Activated naive CD8-positive, alpha-beta T cell treated with anti-CD3 and anti-CD28 coated beads for 36 hours (primary cell): ENCODE results near the gene CABCOCO1. TPM values are rescaled to one million over a fixed set of nuclear protein-coding genes. Genes with fewer than 3 reads are reported as not detected.

ENCODE experiments used
- DNase-seq: peaks from one replicate; pipeline ENCODE4 v3.0.0; 2021
- H3K27ac Mint-ChIP-seq: one replicate; pipeline ENCODE4 v1.8.0; 2022; ENCODE audit warnings: mild to moderate bottlenecking, moderate library complexity, mixed read lengths
- H3K27me3 Mint-ChIP-seq: one replicate; pipeline ENCODE4 v1.8.0; 2022; ENCODE audit warnings: mild to moderate bottlenecking, mixed read lengths
- H3K36me3 Mint-ChIP-seq: one replicate; pipeline ENCODE4 v1.8.0; 2021; ENCODE audit warnings: mild to moderate bottlenecking, mixed read lengths
- H3K4me1 Mint-ChIP-seq: one replicate; pipeline ENCODE4 v1.8.0; 2021; ENCODE audit warnings: mixed read lengths
- H3K4me3 Mint-ChIP-seq: one replicate; pipeline ENCODE4 v1.8.0; 2022; ENCODE audit warnings: mild to moderate bottlenecking, moderate library complexity, mixed read lengths
- H3K9me3 Mint-ChIP-seq: one replicate; pipeline ENCODE4 v1.8.0; 2022; ENCODE audit warnings: mixed read lengths
- total RNA-seq, 2 experiments: library from RNA; stranded (reverse); gene quantifications; one replicate each; pipeline ENCODE4 v1.2.3, GENCODE V29; 2021

Gene CABCOCO1
- total RNA-seq, 2 experiments from 2014 or later = not detected

GRCh38 chr10:61792097-61792716, 129.5 kb downstream of the CABCOCO1 start:
- Mint-ChIP-seq H3K36me3 (peaks cover 1% of the 10 kb centered on the region), H3K4me1 (peaks cover 2% of the 10 kb centered on the region), H3K27me3 (no peaks in the 10 kb centered on the region), H3K4me3 (no peak overlapping the region), H3K9me3 (no peaks in the 10 kb centered on the region), H3K27ac (no peak overlapping the region)
- no peak for DNase-seq

GRCh38 chr10:61792921-61793320, 130.2 kb downstream of the CABCOCO1 start:
- no peak overlapping the region for H3K27ac Mint-ChIP-seq
- no peak overlapping the region for H3K4me3 Mint-ChIP-seq
- no peaks in the 10 kb centered on the region for H3K4me1 Mint-ChIP-seq
- DNase-seq = no peak
- H3K36me3 Mint-ChIP-seq = peaks cover 1% of the 10 kb centered on the region
- H3K27me3 Mint-ChIP-seq = no peaks in the 10 kb centered on the region
- H3K9me3 Mint-ChIP-seq = no peaks in the 10 kb centered on the region

GRCh38 chr10:61793760-61794703, 131.3 kb downstream of the CABCOCO1 start:
- Mint-ChIP-seq H3K9me3 (no peaks in the 10 kb centered on the region), H3K4me3 (no peak overlapping the region), H3K36me3 (peaks cover 1% of the 10 kb centered on the region), H3K27ac (no peak overlapping the region), H3K4me1 (no peaks in the 10 kb centered on the region), H3K27me3 (no peaks in the 10 kb centered on the region)
- no peak for DNase-seq

- no peaks in the 10 kb centered on the region for H3K27me3 Mint-ChIP-seq
Observed at GRCh38 chr10:61795147-61795546, 132.4 kb downstream of the CABCOCO1 start.

GRCh38 chr10:61795551-61795950, 132.8 kb downstream of the CABCOCO1 start:
- Mint-ChIP-seq H3K27me3 (no peaks in the 10 kb centered on the region), H3K4me3 (no peak overlapping the region), H3K9me3 (no peaks in the 10 kb centered on the region), H3K27ac (no peak overlapping the region), H3K4me1 (no peaks in the 10 kb centered on the region), H3K36me3 (peaks cover 1% of the 10 kb centered on the region)
- DNase-seq = no peak

More at GRCh38 chr10:61795147-61795546, 132.4 kb downstream of the CABCOCO1 start:
- Mint-ChIP-seq H3K36me3 (peaks cover 1% of the 10 kb centered on the region), H3K4me3 (no peak overlapping the region), H3K27ac (no peak overlapping the region), H3K4me1 (no peaks in the 10 kb centered on the region), H3K9me3 (no peaks in the 10 kb centered on the region)
- no peak for DNase-seq

- no peaks in the 10 kb centered on the region for H3K27me3 Mint-ChIP-seq
- H3K36me3 Mint-ChIP-seq = peaks cover 1% of the 10 kb centered on the region
- DNase-seq = no peak
- no peaks in the 10 kb centered on the region for H3K9me3 Mint-ChIP-seq
- no peak overlapping the region for H3K4me3 Mint-ChIP-seq
- H3K4me1 Mint-ChIP-seq = no peaks in the 10 kb centered on the region
- H3K27ac Mint-ChIP-seq = no peak overlapping the region
Observed at GRCh38 chr10:61796785-61797184, 134.1 kb downstream of the CABCOCO1 start.

GRCh38 chr10:61797304-61798153, 134.8 kb downstream of the CABCOCO1 start:
- Mint-ChIP-seq H3K4me3 (no peak overlapping the region), H3K27me3 (no peaks in the 10 kb centered on the region), H3K36me3 (peaks cover 1% of the 10 kb centered on the region), H3K27ac (no peak overlapping the region), H3K4me1 (no peaks in the 10 kb centered on the region), H3K9me3 (no peaks in the 10 kb centered on the region)
- DNase-seq = no peak

- Mint-ChIP-seq H3K4me1 (no peaks in the 10 kb centered on the region), H3K27me3 (no peaks in the 10 kb centered on the region), H3K4me3 (no peak overlapping the region), H3K36me3 (peaks cover 1% of the 10 kb centered on the region), H3K9me3 (no peaks in the 10 kb centered on the region), H3K27ac (no peak overlapping the region)
- no peak for DNase-seq
Observed at GRCh38 chr10:61798713-61799112, 136.0 kb downstream of the CABCOCO1 start.

GRCh38 chr10:61801484-61801883, 138.8 kb downstream of the CABCOCO1 start:
- Mint-ChIP-seq H3K27ac (no peak overlapping the region), H3K9me3 (no peaks in the 10 kb centered on the region)

GRCh38 chr10:61803269-61803668, 140.5 kb downstream of the CABCOCO1 start:
- DNase-seq = no peak
- Mint-ChIP-seq H3K9me3 (no peaks in the 10 kb centered on the region), H3K27ac (no peak overlapping the region), H3K4me1 (peaks cover 6% of the 10 kb centered on the region), H3K4me3 (no peak overlapping the region), H3K27me3 (no peaks in the 10 kb centered on the region), H3K36me3 (no peaks in the 10 kb centered on the region)

More at GRCh38 chr10:61801484-61801883, 138.8 kb downstream of the CABCOCO1 start:
- Mint-ChIP-seq H3K36me3 (no peaks in the 10 kb centered on the region), H3K4me1 (peaks cover 6% of the 10 kb centered on the region), H3K27me3 (no peaks in the 10 kb centered on the region), H3K4me3 (no peak overlapping the region)
- no peak for DNase-seq

GRCh38 chr10:61804414-61804813, 141.7 kb downstream of the CABCOCO1 start:
- Mint-ChIP-seq H3K4me1 (peaks cover 6% of the 10 kb centered on the region), H3K36me3 (no peaks in the 10 kb centered on the region), H3K27ac (no peak overlapping the region), H3K9me3 (no peaks in the 10 kb centered on the region), H3K4me3 (no peak overlapping the region), H3K27me3 (no peaks in the 10 kb centered on the region)
- no peak for DNase-seq

GRCh38 chr10:61805091-61805490, 142.4 kb downstream of the CABCOCO1 start:
- Mint-ChIP-seq H3K4me1 (peaks cover 6% of the 10 kb centered on the region), H3K27ac (no peak overlapping the region), H3K27me3 (peaks cover 2% of the 10 kb centered on the region), H3K9me3 (no peaks in the 10 kb centered on the region), H3K4me3 (no peak overlapping the region), H3K36me3 (no peaks in the 10 kb centered on the region)
- no peak for DNase-seq

GRCh38 chr10:61810263-61810662, 147.5 kb downstream of the CABCOCO1 start:
- Mint-ChIP-seq H3K4me1 (peaks cover 4% of the 10 kb centered on the region), H3K9me3 (no peaks in the 10 kb centered on the region), H3K27me3 (peaks cover 8% of the 10 kb centered on the region), H3K27ac (no peak overlapping the region), H3K36me3 (no peaks in the 10 kb centered on the region), H3K4me3 (no peak overlapping the region)
- no peak for DNase-seq

- H3K9me3 Mint-ChIP-seq = no peaks in the 10 kb centered on the region
- H3K4me1 Mint-ChIP-seq = peaks cover 4% of the 10 kb centered on the region
- H3K36me3 Mint-ChIP-seq = no peaks in the 10 kb centered on the region
- no peak for DNase-seq
- H3K4me3 Mint-ChIP-seq = no peak overlapping the region
- no peak overlapping the region for H3K27ac Mint-ChIP-seq
- peaks cover 8% of the 10 kb centered on the region for H3K27me3 Mint-ChIP-seq
Observed at GRCh38 chr10:61812052-61812721, 149.5 kb downstream of the CABCOCO1 start.
